Measurements from ENCODE around the gene DEAF1.
A peak's percentile ranks its signal among the peaks of the same experiment; 100 is the strongest.

DEAF1 gene

DNA sequence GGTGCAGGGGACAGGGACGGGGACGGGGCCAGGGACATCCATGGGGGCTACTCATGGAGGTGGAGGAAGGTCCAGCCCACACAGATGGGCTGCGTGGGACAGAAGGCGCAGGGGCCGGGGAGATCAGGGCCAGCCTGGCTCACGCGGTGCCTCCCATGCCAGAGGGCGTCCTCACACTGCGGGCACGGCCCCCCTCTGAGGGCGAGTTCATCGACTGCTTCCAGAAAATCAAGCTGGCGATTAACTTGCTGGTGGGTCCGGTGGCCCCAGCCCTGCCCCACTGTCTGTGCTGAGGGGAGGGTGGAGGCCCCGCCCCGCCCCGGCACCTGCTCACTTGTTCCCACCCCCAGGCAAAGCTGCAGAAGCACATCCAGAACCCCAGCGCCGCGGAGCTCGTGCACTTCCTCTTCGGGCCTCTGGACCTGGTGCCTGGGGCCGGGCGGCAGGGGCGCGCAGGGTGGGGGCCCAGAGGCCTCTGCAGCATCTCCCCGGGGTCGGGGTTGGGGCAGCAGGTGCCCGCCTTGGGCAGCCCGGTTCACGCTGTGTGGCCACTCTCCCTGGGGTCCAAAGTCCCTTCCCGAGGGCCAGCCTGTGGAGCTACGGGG, 26.8 kb upstream of the DEAF1 start:
- DNase-seq = peak in 3 of 5 donors; percentile 24 to 38 (median 37)

DNA sequence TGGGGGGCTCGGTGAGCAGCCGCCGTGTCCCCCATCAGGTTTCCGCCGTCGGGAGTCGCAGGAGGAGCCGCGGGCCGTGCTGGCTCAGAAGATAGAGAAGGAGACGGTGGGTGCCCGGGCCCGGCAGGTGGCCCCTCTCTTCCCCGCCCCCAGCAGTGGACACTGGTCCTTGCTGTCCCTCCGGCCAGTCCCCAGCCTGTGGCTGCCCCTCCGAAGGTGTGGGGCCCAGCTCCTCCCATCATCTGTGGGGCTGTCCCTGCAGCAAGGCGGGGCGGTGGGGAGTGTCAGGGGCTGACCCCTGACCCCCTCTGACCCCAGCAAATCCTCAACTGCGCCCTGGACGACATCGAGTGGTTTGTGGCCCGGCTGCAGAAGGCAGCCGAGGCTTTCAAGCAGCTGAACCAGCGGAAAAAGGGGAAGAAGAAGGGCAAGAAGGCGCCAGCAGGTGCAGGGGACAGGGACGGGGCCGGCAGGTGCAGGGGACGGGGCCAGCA, 26.3 kb upstream of the DEAF1 start:
- DNase-seq = no peak

DNA sequence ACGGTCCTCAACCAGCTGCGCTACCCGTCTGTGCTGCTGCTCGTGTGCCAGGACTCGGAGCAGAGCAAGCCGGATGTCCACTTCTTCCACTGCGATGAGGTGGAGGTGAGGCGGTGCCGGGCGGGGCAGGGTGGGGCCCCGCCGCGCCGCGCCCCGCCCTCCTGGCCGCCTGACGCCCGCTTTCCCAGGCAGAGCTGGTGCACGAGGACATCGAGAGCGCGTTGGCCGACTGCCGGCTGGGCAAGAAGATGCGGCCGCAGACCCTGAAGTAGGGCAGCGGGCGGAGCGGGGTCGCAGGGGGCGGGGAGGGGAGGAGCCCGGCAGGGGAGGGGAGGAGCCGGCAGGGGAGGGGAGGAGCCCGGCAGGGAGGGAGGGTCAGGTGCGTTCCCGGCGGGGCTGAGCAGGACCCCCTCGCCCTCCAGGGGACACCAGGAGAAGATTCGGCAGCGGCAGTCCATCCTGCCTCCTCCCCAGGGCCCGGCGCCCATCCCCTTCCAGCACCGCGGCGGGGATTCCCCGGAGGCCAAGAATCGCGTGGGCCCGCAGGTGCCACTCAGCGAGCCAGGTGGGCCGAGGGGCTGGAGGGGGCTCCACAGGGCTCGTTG, 25.7 kb upstream of the DEAF1 start:
- peak in 1 of 5 donors; percentile 60 for DNase-seq

DNA sequence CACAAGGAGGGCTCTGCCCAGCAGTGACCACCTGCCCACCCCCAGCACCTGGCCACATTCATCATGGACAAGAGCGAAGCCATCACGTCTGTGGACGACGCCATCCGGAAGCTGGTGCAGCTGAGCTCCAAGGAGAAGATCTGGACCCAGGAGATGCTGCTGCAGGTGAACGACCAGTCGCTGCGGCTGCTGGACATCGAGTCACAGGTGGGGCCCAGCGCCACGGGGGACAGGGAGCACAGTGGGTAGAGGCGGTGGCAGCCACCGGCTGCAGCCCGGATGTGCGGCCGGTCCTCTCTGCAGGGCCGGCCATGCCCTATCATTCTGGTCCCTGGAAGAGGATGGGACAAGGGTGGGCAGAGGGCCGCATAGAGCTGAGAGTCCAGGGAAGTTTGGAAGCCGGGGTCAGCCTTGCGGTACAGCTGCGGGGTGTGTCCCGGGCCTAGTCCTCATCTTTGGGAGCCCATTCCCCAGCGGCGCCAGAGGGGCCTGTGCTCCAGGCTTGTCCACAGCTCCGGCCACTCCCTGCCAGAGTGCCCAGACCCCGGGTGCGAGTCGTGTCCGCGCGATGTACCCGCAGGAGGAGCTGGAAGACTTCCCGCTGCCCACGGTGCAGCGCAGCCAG, 25.1 kb upstream of the DEAF1 start:
- no peak for DNase-seq

DNA sequence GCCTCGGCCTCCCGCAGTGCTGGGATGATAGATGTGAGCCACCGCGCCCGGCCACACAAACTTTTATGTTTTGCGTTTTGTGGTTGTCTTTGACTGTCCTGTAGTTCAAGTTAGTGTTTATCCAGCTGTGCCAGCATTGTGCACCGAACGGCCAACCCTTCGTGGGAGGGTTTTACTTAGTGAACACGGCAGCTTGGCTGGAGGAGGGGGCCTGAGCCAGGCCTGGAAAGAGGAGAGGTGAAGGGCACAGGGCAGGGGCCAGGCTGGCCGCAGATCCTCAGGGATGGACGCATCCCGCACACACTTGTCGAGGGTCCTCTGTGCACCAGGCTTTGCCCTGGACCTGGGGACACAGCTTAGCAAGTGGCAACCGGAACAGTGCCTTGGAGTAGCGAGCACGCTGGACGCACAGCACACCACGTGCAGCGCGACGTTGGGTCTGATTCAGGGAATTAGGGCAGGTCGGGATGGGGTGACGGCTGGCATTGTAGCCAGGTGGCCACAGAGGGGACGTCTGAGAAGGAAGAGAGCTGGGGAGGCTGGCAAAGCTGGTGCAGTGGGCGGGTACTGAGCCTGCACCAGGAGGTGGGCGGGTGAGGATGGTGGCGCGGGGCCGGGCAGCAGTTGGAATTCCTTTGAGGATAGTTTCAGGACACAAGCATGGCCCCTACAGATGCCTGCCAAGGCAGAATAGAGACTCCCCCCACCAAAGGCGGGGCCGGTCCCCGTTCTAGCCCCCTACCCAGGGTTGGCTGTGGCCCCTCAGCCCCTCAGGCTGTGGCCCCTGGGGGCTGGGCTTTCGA, 24.4 kb upstream of the DEAF1 start:
- DNase-seq = no peak

DNA sequence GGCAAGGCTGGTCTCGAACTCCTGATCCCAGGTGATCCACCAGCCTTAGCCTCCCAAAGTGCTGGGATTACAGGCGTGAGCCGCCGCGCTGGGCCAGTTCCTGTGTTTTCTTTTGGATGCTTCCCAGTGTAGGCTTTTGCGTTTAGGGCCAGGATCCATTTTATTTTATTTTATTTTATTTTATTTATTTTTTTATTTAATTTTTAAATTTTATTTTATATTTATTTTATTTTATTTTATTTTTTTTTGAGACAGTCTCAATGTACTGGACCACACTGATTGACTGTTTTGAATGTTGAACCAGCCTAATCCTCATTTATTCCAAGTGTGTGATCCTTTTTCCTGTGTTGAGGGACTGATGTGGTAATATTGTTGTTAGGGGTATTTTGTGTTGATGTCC, 19.4 kb upstream of the DEAF1 start:
- no peak for DNase-seq

DNA sequence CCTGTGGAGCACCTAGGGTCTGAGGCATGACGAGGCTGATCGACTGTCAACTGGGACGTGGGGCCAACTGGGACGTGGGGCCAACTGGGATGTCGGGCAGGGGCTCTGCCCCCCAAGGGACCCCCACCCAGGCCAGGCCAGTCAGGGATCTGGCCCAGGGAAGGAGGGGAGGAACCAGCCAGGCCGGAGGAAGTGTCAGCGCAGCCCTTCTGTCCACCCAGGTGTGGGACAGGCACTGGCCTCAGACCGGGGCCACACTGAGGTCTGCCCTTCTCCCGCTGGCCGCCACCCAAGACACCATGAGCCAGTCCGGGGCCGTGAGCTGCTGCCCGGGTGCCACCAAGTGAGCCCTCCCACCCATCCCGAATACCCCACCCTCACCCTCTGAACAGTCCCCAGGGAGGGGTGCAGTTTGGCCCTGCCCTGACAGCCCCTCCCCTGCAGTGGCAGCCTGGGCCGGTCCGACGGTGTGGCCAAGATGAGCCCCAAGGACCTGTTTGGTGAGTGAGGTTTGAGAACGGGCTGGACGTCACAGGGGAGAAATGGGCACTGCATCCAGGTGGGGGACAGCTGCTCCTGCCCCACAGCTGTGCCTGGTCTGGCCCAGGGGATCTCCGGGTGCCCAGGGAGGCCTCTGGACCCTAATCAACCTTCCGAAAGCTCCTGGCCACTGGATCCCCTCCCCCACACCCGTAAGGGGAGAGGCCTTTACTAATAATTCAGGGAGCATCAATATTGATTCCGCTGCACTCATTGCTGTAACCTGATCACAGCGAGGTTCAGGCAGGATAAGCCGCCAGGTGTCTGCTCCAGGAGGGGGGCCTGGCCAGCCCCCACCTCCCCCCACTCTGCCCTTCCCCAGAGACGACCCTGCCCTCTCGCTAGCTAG, 14.3 kb upstream of the DEAF1 start:
- DNase-seq = no peak

DNA sequence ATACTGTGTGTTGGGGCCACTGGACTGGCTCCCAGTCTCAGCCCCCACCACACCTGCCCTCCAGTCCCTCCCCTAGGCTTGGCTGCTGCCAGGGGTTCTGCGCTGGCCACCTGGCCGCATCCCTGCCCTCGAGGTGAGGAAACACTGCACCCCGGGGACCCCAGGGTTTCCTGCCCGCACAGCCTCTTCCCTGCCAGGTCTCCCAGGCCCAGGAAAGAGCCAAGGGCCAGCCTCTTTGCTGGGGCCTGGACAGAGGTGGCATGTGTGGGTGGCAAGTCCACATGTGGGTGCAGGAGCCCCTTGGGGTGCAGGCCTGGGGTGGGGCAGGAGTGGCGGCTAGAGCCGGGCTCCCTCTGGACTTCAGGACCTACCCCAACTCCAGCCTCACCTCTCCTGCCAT, 13.5 kb upstream of the DEAF1 start:
- no peak for DNase-seq

DNA sequence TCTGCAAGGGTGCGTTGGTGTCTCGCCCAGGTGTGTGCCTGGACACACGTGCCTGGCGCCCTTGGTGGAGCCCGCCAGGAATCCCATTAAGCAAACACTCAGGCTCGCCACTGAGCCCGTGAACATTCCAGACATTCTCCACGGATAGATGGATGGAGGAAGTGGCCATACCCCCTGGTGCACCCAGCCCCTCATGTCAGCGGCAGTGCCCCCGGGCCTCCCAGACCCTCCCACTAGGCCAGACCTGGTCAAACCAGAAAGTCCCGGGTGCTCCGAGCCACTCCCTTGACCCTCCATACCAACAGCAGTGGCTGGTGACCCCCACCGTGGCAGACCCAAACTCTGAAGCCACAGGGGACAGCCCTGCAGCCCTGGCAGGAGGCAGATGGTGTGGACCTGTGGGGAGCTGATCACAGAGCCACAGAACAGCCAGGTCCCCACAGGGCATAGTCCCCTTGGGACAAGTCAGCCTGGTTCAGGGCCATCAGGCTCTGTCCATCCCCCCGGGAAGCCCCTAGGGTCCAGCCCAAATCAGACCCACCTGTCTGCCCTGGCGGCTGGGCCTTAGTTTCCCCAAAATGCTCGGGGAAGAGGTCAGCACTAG, 12.9 kb upstream of the DEAF1 start:
- DNase-seq = no peak

DNA sequence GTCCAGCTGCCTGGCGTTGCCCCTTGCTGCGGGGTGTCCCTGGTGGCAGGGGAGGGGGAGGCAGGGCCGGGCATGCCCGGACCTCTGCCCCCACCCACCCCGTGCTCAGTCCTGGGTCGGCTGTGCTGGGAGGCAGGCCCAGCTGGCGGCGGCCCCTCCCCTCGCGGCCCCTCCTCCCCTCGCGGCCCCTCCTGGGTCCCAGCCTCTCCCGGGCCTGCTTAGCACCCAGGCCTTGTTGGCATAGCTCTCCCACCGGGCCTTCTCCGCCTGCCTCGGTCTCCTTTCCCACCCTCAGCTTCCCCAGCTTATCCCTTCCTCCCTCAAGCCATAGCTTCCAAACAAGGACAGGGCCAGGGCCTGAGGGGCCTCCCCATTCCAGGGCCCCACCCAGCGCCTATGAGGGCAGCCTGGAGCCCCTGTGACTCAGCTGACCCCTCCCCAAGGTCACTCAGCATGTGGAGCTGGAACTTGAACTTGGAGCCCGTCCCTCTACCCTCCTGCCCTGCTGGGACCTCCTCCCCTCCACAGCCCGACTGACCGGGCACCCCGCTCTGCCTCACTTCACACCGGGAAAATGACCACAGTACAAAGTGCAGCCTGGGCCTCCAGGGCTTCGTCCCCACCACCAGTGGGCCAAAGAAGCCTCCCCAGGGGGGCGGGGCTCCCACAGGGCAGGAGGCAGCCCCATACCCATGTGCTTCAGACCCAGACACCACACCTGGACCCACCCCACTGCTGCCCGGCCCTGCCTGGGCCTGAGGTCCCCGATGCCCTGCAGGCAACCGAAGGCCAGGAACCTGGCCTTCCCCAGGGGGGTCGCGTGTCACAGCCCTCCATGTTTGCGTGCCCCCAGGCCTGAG, 12.2 kb upstream of the DEAF1 start:
- DNase-seq = no peak

DNA sequence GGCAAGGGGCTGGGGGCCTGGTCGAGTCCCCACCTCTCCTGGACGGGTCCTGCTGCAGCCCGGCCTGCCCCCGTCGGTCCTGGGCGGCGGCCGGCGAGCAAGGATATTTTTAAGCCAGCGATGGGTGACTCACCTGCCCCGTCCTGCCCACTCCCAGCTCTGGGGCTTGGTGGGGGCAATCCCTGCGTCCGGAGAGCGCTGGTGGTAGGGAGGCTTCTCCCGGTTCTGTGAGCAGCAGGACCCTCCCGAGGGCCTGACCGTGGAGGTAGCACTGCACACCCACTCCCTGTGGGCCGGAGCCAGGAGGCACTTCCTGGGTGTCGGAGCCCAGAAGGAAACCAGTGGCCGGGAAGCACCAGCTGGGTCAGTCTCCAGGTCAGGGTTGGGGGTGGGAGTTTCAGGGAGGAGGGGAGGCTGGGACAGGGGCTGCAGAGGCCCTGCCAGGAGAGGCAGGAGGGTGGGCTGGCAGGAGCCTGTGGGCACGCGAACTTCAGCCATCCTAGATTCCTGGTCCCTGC, 11.5 kb upstream of the DEAF1 start:
- DNase-seq = no peak

DNA sequence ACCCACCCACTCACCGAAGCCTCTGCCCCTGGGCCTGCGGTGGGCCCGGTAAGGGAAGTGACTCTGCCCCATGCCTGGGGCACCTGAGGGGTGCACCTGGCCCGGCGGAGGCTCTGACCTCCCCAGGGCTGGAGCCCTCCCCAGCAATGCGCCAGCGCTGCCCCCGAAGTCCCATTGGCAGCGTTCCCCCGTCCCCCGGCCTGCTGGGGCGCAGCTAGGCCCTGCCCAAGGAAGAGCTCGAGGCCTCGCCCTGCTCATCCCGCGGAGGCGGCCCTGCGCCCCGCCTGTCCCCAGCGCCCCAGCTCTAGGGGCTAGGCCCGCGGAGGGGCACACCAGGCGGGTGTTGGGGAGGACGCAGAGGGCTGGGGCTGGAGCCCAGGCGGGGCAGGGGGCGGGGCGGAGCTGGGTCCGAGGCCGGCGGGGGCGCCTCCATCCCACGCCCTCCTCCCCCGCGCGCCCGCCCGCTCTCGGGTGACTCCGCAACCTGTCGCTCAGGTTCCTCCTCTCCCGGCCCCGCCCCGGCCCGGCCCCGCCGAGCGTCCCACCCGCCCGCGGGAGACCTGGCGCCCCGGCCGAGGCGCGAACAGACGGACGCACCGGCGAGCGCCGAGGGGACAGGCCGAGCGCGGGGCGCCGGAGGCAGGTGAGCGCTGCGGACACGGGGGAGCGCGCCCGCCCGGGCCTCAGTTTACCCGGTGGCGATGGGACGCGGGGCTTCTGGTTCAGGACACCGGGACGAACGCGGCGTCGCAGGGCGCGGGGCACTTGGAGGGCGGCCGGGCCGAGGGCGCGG, 10.8 kb upstream of the DEAF1 start, which contains the start of gene EPS8L2:
Gene EPS8L2 (plus strand): TSS at position 586 of the 793 bp plus-strand sequence. CDS start 3,177 bp downstream, outside the sequence.
- DNase-seq = no peak

DNA sequence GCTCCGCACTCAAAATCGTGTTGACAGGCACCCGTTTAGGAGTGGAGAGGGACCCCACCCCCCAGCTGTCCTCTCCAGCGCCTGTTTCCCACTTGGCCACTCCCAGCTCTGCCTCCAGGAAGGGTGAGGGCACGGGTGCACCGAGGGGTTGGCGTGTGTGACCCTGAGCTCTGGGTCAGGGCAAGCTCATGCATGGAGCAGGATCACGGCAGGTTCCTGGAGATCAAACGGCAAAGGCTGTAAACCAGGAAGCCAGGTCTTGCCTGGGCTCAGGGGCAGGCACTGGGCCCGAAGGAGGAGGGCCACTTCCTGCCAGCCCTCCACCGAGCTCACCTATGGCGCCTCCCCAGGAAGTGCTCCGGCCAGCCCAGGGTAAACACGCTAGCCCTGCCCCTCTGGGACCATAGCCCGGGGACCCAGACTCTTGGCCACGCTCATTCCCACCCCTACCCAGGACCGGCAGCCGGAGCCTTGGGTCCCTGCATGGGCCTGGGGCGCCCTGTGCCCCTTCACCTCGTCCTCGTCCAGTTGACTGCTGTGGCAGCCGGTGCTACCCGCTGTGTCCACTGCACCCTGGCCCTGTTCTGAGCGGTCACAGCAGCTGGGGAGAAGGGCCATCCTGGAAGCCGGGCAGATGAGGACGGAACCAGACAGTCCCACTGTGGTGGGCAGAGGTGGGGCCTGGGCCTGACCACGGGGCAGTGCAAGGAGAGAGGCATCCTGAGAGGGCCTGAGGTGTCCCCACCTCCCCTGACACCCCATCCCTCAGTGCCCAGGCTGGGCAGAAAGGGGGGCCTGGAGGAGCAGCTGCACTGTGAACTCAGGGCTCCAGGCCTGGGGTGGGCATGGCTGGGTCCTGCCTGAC, 10.0 kb upstream of the DEAF1 start:
- DNase-seq = no peak

DNA sequence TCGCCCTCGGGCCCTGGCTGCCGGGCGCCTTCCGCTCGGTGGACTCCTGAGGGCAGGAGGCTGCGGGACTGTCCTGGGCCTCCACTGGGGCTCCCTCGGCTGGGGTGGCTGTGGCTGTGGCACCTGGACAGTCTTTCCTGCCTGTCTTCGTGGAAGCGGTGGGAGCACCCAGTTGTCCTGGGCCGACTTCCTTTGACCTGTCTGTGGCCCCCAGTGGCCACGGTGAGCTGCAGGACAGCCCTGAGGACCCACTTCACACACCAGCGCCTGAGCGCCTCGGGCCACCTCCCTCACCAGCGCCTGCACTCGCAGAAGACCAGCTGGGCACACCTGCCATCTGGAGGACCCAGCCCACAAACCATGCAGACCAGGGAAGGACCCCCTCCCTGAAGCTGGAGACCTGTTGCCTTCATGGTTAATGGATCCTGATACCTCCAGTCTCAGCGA, 9.2 kb upstream of the DEAF1 start:
- no peak for DNase-seq

DNA sequence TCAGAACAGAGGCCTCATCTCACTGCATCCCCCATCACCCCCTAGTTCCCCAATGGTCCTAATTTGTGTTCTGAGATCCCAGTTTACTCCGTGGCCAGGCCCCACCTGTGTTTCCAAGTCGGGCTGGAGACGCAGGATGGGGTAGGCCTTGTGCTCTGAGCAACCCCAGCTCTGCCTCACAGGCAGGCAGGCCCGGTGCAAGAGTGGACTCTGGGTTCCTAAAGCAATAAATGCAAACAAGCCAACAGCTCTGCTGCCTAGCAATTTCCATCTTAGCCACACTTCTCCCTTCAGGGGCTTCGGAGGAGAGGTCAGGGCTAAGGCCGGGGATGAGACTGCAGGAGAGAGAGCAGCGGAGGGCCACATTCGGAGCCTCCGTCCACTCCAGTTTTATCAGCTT, 8.5 kb upstream of the DEAF1 start:
- DNase-seq = no peak

DNA sequence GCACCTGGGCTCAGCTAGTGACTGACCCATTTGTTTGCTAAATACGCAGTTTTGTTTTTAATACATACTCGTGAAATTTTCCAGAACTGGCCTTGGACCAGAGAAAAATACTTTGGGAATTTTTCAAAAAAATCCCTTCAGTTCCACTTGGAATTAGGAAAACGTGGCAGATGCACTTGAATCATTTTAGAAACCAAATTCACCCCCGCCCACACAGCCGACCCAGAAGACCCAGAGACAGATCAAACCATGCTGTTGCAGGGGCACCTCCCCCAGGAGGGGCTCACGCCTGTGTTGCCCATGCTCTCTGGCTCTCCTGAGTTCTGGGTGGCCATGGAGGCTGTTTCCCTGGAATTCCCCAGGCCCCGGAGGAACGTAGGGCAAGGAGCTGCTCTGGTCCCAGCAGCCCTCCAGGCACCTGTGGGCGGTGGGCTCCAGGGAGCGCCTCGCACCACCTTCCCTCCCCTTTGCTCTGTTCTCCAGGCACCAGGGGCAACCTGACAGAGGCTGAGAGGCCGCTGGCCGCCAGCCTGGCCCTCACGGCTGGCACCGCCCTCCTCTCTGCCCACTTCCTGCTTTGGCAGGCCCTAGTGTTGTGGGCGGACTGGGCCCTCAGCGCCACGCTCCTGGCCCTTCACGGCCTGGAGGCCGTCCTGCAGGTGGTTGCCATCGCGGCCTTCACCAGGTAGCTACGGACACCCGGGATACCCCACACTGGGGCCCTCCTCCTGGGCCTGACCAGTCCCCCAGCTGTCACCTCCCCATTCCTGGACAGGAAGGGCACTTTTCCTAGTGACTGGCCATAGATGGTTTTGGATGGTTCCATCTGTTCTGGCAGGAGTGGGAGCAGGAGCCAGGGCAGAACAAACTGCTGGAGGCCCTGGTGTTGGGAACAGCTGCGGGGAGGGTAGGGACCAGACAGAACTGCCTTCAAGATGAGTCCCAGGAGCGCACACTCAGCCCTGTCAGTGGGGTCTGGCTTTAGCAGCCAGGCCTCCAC, 7.7 kb upstream of the DEAF1 start:
- no peak for DNase-seq

DNA sequence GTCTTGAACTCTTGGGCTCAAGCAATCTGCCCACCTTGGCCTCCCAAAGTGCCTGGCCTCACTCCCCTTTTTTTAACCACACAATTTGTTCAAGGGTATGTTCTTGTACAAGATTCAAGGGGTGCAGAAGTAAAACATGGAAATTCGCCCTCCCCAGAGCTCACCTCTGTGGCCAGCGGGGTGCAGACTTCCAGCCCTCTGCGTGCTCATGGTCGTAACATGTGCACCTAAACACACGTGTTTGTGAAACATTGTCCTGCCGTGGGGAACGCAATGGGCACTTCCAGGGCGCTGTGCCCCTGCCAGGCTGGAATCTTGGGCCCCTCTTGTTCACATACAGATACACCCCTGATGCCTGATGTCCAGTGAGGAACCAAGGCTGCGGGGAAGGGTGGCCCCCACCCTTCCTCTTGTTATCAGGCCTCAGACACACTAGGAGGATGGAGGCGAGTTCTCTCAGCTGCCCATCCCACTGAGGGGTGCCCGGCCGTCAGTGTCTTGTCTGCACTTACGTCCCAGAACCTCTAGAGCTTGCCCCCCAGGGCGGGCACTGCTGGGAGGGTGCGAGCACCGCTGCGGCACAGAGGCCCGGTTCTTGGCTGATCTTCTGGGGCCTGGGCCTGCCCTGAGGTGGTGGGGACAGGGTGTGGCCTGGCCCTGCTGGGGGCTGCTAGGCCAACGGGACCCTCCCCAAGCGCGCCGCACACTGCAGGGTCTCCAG, 6.9 kb upstream of the DEAF1 start:
- DNase-seq = no peak
